PFSK-1 (cell line): ENCODE results near the gene ORM1.

ENCODE experiments used
- FOXP2 ChIP-seq: optimal IDR thresholded peaks from 2 replicates; pipeline ENCODE3; 2011; ENCODE audit warnings: borderline replicate concordance, control low read depth, inconsistent platforms; ENCODE audit not compliant: insufficient read depth; ENCODE audit errors: extremely low read length, extremely low read depth
- POLR2AphosphoS5 ChIP-seq: IDR thresholded peaks from 2 replicates; pipeline ENCODE4 v1.6.1; 2012; ENCODE audit warnings: low read depth, mild to moderate bottlenecking, control low read depth, low read length, moderate library complexity
- SIN3A ChIP-seq: IDR thresholded peaks from 2 replicates; pipeline ENCODE4 v1.6.1; 2012; ENCODE audit warnings: mild to moderate bottlenecking, low read length, moderate library complexity, borderline replicate concordance; ENCODE audit not compliant: insufficient read depth

DNA sequence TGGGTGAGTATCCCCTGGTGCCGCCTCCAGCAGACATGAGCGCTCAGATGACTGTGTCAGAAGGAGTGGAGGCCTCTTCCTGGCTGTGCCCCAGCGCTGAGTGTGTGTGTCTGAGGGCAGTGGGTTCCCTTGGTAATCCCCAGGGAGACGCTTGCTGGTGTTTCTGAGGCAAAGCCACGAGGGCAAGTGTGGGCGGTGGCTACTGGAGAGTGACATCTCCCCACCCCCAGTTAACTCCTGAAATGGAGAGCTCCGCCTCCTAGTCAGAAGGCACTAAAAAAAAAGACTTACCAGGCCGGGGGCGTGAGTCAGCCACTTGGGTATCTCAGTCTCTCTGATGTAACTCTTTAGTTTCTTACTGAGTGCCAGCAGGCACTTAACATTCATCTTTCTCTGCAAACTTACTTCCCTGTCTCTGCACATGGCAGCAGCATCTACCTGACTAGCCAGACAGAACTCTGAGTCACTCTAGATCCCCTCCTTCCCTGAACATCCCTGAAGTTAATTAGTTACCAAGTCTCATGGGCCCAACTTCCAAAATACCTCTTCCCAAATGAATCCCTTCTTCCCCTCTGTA is 26.1 kb downstream of the ORM1 start:
- TF ChIP-seq POLR2AphosphoS5 = no peak
- no peak for TF ChIP-seq FOXP2
- TF ChIP-seq SIN3A = no peak
